IMR-90 (cell line): ENCODE measurements around the gene TGM5. TPM values are rescaled to one million over a fixed set of nuclear protein-coding genes. Genes with fewer than 3 reads are reported as not detected.
A peak's percentile ranks its signal among the peaks of the same experiment; 100 is the strongest.

Experiments used
- ATAC-seq: fragments of 200-7000 bp; cut with Tn5 transposase; 2 replicates; pipeline ENCODE4 v1.9.1; 2020; ENCODE audit warnings: low read depth, mild to moderate bottlenecking, moderate library complexity
- BruUV-seq: library from RNA; stranded (reverse); fragments of 400-500 nt; replicated peaks from 2 replicates; lab custom pipeline; 2021; lab: Mats Ljungman, UMichigan
- CTCF ChIA-PET: fragments of 300-600 bp; formaldehyde crosslinking; extraction: SDS; loops from one replicate; lab custom pipeline; 2021; ENCODE audit warnings: antibody characterized with exemption; lab: Yijun Ruan, JAX
- POLR2A ChIA-PET: fragments of 300-600 bp; sonication (Branson Sonifier 250); formaldehyde crosslinking; loops from one replicate; lab custom pipeline; 2022; ENCODE audit warnings: antibody characterized with exemption; ENCODE audit not compliant: unreplicated experiment; lab: Charles Lee
- DNase-seq: peaks from one replicate; pipeline ENCODE4 v3.0.0; 2013
- H2AFZ ChIP-seq: replicated peaks from 2 replicates; pipeline ENCODE3; 2013; ENCODE audit warnings: low read length, mild to moderate bottlenecking; ENCODE audit not compliant: poor library complexity
- H2AK5ac ChIP-seq: 2 replicates; pipeline ENCODE4 v1.6.1; 2013; ENCODE audit warnings: low read depth, low read length, inconsistent platforms
- H2AK9ac ChIP-seq: replicated peaks from 2 replicates; pipeline ENCODE3; 2013; ENCODE audit warnings: mild to moderate bottlenecking, low read depth, low read length, moderate library complexity; ENCODE audit not compliant: poor library complexity
- H2BK120ac ChIP-seq: 2 replicates; pipeline ENCODE4 v1.6.1; 2013; ENCODE audit warnings: low read depth, low read length, inconsistent platforms
- H2BK15ac ChIP-seq: 3 replicates; pipeline ENCODE4 v1.6.1; 2013; ENCODE audit warnings: low read depth, low read length, inconsistent platforms
- H2BK20ac ChIP-seq: 2 replicates; pipeline ENCODE4 v1.6.1; 2013; ENCODE audit warnings: low read depth, mild to moderate bottlenecking, inconsistent platforms, low read length, moderate library complexity
- H2BK5ac ChIP-seq: 2 replicates; pipeline ENCODE4 v1.6.1; 2013; ENCODE audit warnings: mild to moderate bottlenecking, low read depth, low read length, inconsistent platforms; ENCODE audit not compliant: poor library complexity, severe bottlenecking
- H3K14ac ChIP-seq: replicated peaks from 2 replicates; pipeline ENCODE4 v1.6.1; 2013; ENCODE audit warnings: low read depth, low read length, inconsistent platforms
- H3K18ac ChIP-seq: 2 replicates; pipeline ENCODE4 v1.6.1; 2013; ENCODE audit warnings: low read depth, low read length, control low read depth
- H3K23ac ChIP-seq: 2 replicates; pipeline ENCODE4 v1.6.1; 2013; ENCODE audit warnings: low read depth, low read length, inconsistent platforms
- H3K27ac ChIP-seq: 2 replicates; pipeline ENCODE4 v1.5.1; 2013; ENCODE audit warnings: mild to moderate bottlenecking, control low read depth, low read length; ENCODE audit not compliant: insufficient read depth
- H3K27me3 ChIP-seq: 2 replicates; pipeline ENCODE4 v1.6.1; 2013; ENCODE audit warnings: low read length; ENCODE audit not compliant: control insufficient read depth, insufficient read depth
- H3K36me3 ChIP-seq: 2 replicates; pipeline ENCODE4 v1.6.1; 2013; ENCODE audit warnings: low read length, mixed read lengths; ENCODE audit not compliant: control insufficient read depth, insufficient read depth
- H3K4ac ChIP-seq: 2 replicates; pipeline ENCODE4 v1.6.1; 2013; ENCODE audit warnings: low read depth, low read length, inconsistent platforms
- H3K4me1 ChIP-seq: 2 replicates; pipeline ENCODE4 v1.6.1; 2013; ENCODE audit warnings: low read length, mixed read lengths; ENCODE audit not compliant: control insufficient read depth, insufficient read depth
- H3K4me2 ChIP-seq: 2 replicates; pipeline ENCODE4 v1.6.1; 2013; ENCODE audit warnings: low read depth, mild to moderate bottlenecking, control low read depth, low read length, moderate library complexity
- H3K4me3 ChIP-seq: 2 replicates; pipeline ENCODE4 v1.5.1; 2013; ENCODE audit warnings: low read depth, mild to moderate bottlenecking, control low read depth, low read length, moderate library complexity; ENCODE audit not compliant: insufficient read depth
- H3K56ac ChIP-seq: 2 replicates; pipeline ENCODE4 v1.6.1; 2013; ENCODE audit warnings: low read length, inconsistent platforms; ENCODE audit not compliant: insufficient read depth; ENCODE audit errors: extremely low read depth
- H3K79me1 ChIP-seq, 2 experiments: 2 replicates each; pipeline ENCODE4 v1.6.1; 2013; ENCODE audit warnings: low read length in 2 of 2, inconsistent platforms in 1 of 2, low read depth in 1 of 2
- H3K9ac ChIP-seq: 2 replicates; pipeline ENCODE4 v1.6.1; 2013; ENCODE audit warnings: low read depth, low read length, control low read depth
- H3K9me1 ChIP-seq: 2 replicates; pipeline ENCODE4 v1.6.1; 2013; ENCODE audit warnings: low read length, inconsistent platforms; ENCODE audit not compliant: insufficient read depth
- H3K9me3 ChIP-seq: 2 replicates; pipeline ENCODE4 v1.6.1; 2013; ENCODE audit warnings: low read length; ENCODE audit not compliant: control insufficient read depth, insufficient read depth
- H4K20me1 ChIP-seq: 2 replicates; pipeline ENCODE4 v1.6.1; 2013; ENCODE audit warnings: low read length, inconsistent platforms; ENCODE audit not compliant: insufficient read depth
- H4K5ac ChIP-seq: 2 replicates; pipeline ENCODE4 v1.6.1; 2013; ENCODE audit warnings: mild to moderate bottlenecking, low read depth, low read length, control low read depth
- H4K8ac ChIP-seq, 2 experiments: 2 replicates each; pipeline ENCODE4 v1.6.1; 2013; ENCODE audit warnings: low read depth in 2 of 2, low read length in 2 of 2, control low read depth in 1 of 2, inconsistent platforms in 1 of 2
- H4K91ac ChIP-seq: 2 replicates; pipeline ENCODE4 v1.6.1; 2013; ENCODE audit warnings: low read depth, low read length, inconsistent platforms; ENCODE audit not compliant: insufficient read depth
- BHLHE40 ChIP-seq: fragments of 150-350 bp; IDR thresholded peaks from 2 replicates; pipeline ENCODE4 v1.6.1; 2016; ENCODE audit warnings: mild to moderate bottlenecking, low read depth, low read length
- CEBPB ChIP-seq: IDR thresholded peaks from 2 replicates; pipeline ENCODE4 v1.6.1; 2012; ENCODE audit warnings: low read depth, low read length, improper control_type of control experiment
- CHD1 ChIP-seq: IDR thresholded peaks from 2 replicates; pipeline ENCODE4 v1.6.1; 2012; ENCODE audit warnings: low read depth, low read length, improper control_type of control experiment
- ELK1 ChIP-seq: fragments of 150-350 bp; IDR thresholded peaks from 2 replicates; pipeline ENCODE4 v1.6.1; 2016; ENCODE audit warnings: low read depth, mild to moderate bottlenecking, low read length, moderate library complexity, borderline replicate concordance
- FOS ChIP-seq: fragments of 150-350 bp; IDR thresholded peaks from 2 replicates; pipeline ENCODE4 v1.6.1; 2016; ENCODE audit warnings: low read depth, low read length
- MAFK ChIP-seq: IDR thresholded peaks from 2 replicates; pipeline ENCODE4 v1.6.1; 2012; ENCODE audit warnings: low read depth, low read length, improper control_type of control experiment
- MAZ ChIP-seq: IDR thresholded peaks from 2 replicates; pipeline ENCODE4 v1.6.1; 2012; ENCODE audit warnings: low read depth, mild to moderate bottlenecking, low read length, improper control_type of control experiment, moderate library complexity, borderline replicate concordance
- MXI1 ChIP-seq: IDR thresholded peaks from 2 replicates; pipeline ENCODE4 v1.6.1; 2012; ENCODE audit warnings: low read depth, mild to moderate bottlenecking, low read length, moderate library complexity, borderline replicate concordance
- NFE2L2 ChIP-seq: fragments of 150-350 bp; IDR thresholded peaks from 2 replicates; pipeline ENCODE4 v1.6.1; 2016; ENCODE audit warnings: low read depth, mild to moderate bottlenecking, low read length
- POLR2A ChIP-seq: IDR thresholded peaks from 2 replicates; pipeline ENCODE4 v1.6.1; 2012; ENCODE audit warnings: mild to moderate bottlenecking, low read depth, low read length
- RAD21 ChIP-seq: IDR thresholded peaks from 2 replicates; pipeline ENCODE4 v1.6.1; 2012; ENCODE audit warnings: low read length, improper control_type of control experiment
- RCOR1 ChIP-seq: IDR thresholded peaks from 2 replicates; pipeline ENCODE4 v1.6.1; 2012; ENCODE audit warnings: mild to moderate bottlenecking, low read length, improper control_type of control experiment; ENCODE audit not compliant: insufficient replicate concordance
- RFX5 ChIP-seq: IDR thresholded peaks from 2 replicates; pipeline ENCODE4 v1.8.0; 2012; ENCODE audit warnings: low read depth, mild to moderate bottlenecking, low read length, moderate library complexity
- SMC3 ChIP-seq: fragments of 150-350 bp; IDR thresholded peaks from 2 replicates; pipeline ENCODE4 v1.6.1; 2016; ENCODE audit warnings: low read depth, mild to moderate bottlenecking, antibody characterized with exemption, low read length, moderate library complexity
- USF2 ChIP-seq: fragments of 150-350 bp; IDR thresholded peaks from 2 replicates; pipeline ENCODE4 v1.6.1; 2017; ENCODE audit warnings: mild to moderate bottlenecking, antibody characterized with exemption, low read length, low read depth
- WGBS, 2 experiments: methylation state at CpG; one replicate each; pipeline versions ENCODE4 v1.1.5 to v1.1.7; 2013; ENCODE audit warnings: missing lambda C conversion rate in 2 of 2; ENCODE audit not compliant: insufficient read length in 1 of 2; ENCODE audit errors: extremely low coverage in 2 of 2; 5-methylcytosine and 5-hydroxymethylcytosine counted together
- dilution Hi-C: fragments of 300-500 bp; cut with HindIII; formaldehyde crosslinking; loops from one replicate; pipeline ENCODE4 v1.14.3; 2018; ENCODE audit warnings: low sequenced_read_pairs; ENCODE audit not compliant: unreplicated experiment
- in situ Hi-C: fragments of 300-500 bp; cut with MboI; formaldehyde crosslinking; loops from 3 replicates; pipeline ENCODE4 v1.14.3; 2019; ENCODE audit warnings: low sequenced_read_pairs, inconsistent platforms, mixed read lengths
- intact Hi-C: fragments of 100-400 bp; cut with micrococcal nuclease; formaldehyde crosslinking; loops from 2 replicates; pipeline ENCODE4 v1.10.0; 2022
- polyA plus RNA-seq, 3 experiments: library from polyadenylated mRNA; depleted of rRNA; stranded (reverse); fragments of >200 nt; gene quantifications; 2 replicates each; pipeline ENCODE4 v1.2.3, GENCODE V29; 2012; ENCODE audit warnings: low replicate concordance in 1 of 3
- total RNA-seq: library from RNA; depleted of rRNA; stranded (reverse); fragments of >200 nt; gene quantifications from 2 replicates; pipeline ENCODE4 v1.2.3, GENCODE V29; 2012

TGM5 gene
- total and polyA plus RNA-seq, 2 of the 4 experiments (the other 2 are of a cell fraction): not detected

GRCh38 chr15:43204016-43204901, 62.5 kb downstream of the TGM5 start:
- H3K23ac ChIP-seq: no peak overlapping the region
- peaks cover 51% of the 10 kb centered on the region for H3K27me3 ChIP-seq
- H2AFZ ChIP-seq: peak overlapping the region; percentile 67
- ChIA-PET CTCF (interaction anchor here (0.8 to 1.8 kb wide), 5 partner anchors 9 to 95 kb away, joined by 3 to 10 read pairs (median 3); no protein-coding TSS in a partner anchor), POLR2A (no interaction called here)
- H3K27ac ChIP-seq: no peak overlapping the region
- no peak overlapping the region for H2BK5ac ChIP-seq
- WGBS, 2 experiments: 18% methylated on average over 4 of the region's 8 CpGs; no CpG with 5 or more reads in 1 of the 2 experiments
- H2BK20ac ChIP-seq: no peak overlapping the region
- dilution Hi-C loops (no loop called here), intact Hi-C loops (no loop called here), in situ Hi-C loops (no loop called here)
- no peaks in the 10 kb centered on the region for H3K79me1 ChIP-seq
- H2AK9ac ChIP-seq: peak overlapping the region; percentile 23
- no peak overlapping the region for H4K8ac ChIP-seq
- no peaks in the 10 kb centered on the region for H4K20me1 ChIP-seq
- H3K56ac ChIP-seq: no peak overlapping the region
- H3K14ac ChIP-seq: no peak overlapping the region
- H2AK5ac ChIP-seq: no peak overlapping the region
- BruUV-seq: no TSS peak
- H3K9me3 ChIP-seq: no peaks in the 10 kb centered on the region
- no peak overlapping the region for H3K18ac ChIP-seq
- DNase-seq (peak; percentile 75), ATAC-seq (peak; percentile 93)
- H3K4me1 ChIP-seq: no peaks in the 10 kb centered on the region
- no peaks in the 10 kb centered on the region for H3K36me3 ChIP-seq
- no peak overlapping the region for H4K5ac ChIP-seq
- H3K4me2 ChIP-seq: no peak overlapping the region
- no peak overlapping the region for H2BK120ac ChIP-seq
- H3K9me1 ChIP-seq: no peaks in the 10 kb centered on the region; the same call in 1 of the 2 replicates
- H3K4ac ChIP-seq: no peak overlapping the region
- no peak overlapping the region for H3K9ac ChIP-seq
- H3K4me3 ChIP-seq: no peak overlapping the region
- H4K91ac ChIP-seq: no peak overlapping the region
- no peak overlapping the region for H2BK15ac ChIP-seq
- TF ChIP-seq BHLHE40: 0 out of 2 replicates have a peak, but pooled peaks have one; percentile 18
- no peak for TF ChIP-seq CHD1
- no peak for TF ChIP-seq RCOR1
- no peak for TF ChIP-seq MXI1
- no peak for TF ChIP-seq CEBPB
- TF ChIP-seq POLR2A: no peak
- peak; percentile 69 for TF ChIP-seq SMC3
- no peak for TF ChIP-seq ELK1
- no peak for TF ChIP-seq MAFK
- TF ChIP-seq MAZ: peak; percentile 23
- TF ChIP-seq RAD21: peak; percentile 60
- no peak for TF ChIP-seq FOS
- TF ChIP-seq USF2: no peak
- TF ChIP-seq NFE2L2: no peak
- TF ChIP-seq RFX5: no peak
